Natural killer cell (primary cell): ENCODE measurements around the gene SLCO3A1. TPM values are rescaled to one million over a fixed set of nuclear protein-coding genes. Genes with fewer than 3 reads are reported as not detected.
A peak's percentile ranks its signal among the peaks of the same experiment; 100 is the strongest.

Source experiments
- ATAC-seq, 3 donors: fragments of 150-1000 bp in 2 of 3; fragments of 200-7000 bp in 1 of 3; cut with Tn5 transposase; 1 replicate in 1 of 3; 2 replicates in 2 of 3; pipeline ENCODE4 v1.10.0; 2021; ENCODE audit warnings: mild to moderate bottlenecking in 2 of 3, moderate library complexity in 2 of 3
- DNase-seq, 2 donors: peaks; one replicate each; pipeline versions ENCODE4 v3.0.0 to v3.0.0-alpha.2; 2013 to 2021; ENCODE audit warnings: mixed read lengths in 1 of 2
- H3K27ac ChIP-seq: one replicate; pipeline ENCODE4 v1.5.1; 2013; ENCODE audit warnings: mild to moderate bottlenecking, low read length
- H3K27me3 ChIP-seq: one replicate; pipeline ENCODE4 v1.6.1; 2013; ENCODE audit warnings: low read length; ENCODE audit not compliant: control insufficient read depth, insufficient read depth
- H3K36me3 ChIP-seq: one replicate; pipeline ENCODE4 v1.6.1; 2013; ENCODE audit warnings: low read length; ENCODE audit not compliant: control insufficient read depth, insufficient read depth
- H3K4me1 ChIP-seq: one replicate; pipeline ENCODE4 v1.6.1; 2013; ENCODE audit warnings: low read length; ENCODE audit not compliant: control insufficient read depth, insufficient read depth
- H3K4me3 ChIP-seq: one replicate; pipeline ENCODE4 v1.5.1; 2013; ENCODE audit warnings: low read length
- H3K9me3 ChIP-seq: one replicate; pipeline ENCODE4 v1.6.1; 2013; ENCODE audit warnings: low read length; ENCODE audit not compliant: control insufficient read depth, insufficient read depth
- H3K27ac Mint-ChIP-seq, 2 donors: one replicate each; pipeline ENCODE4 v1.8.0; 2022; ENCODE audit warnings: mild to moderate bottlenecking in 2 of 2, mixed read lengths in 2 of 2, moderate library complexity in 1 of 2
- H3K27me3 Mint-ChIP-seq, 2 donors: one replicate each; pipeline ENCODE4 v1.8.0; 2022; ENCODE audit warnings: low read depth in 2 of 2, mixed read lengths in 2 of 2
- H3K36me3 Mint-ChIP-seq: one replicate; pipeline ENCODE4 v1.8.0; 2022; ENCODE audit warnings: mixed read lengths
- H3K4me1 Mint-ChIP-seq, 2 donors: one replicate each; pipeline ENCODE4 v1.8.0; 2022; ENCODE audit warnings: mixed read lengths in 2 of 2
- H3K4me3 Mint-ChIP-seq: one replicate; pipeline ENCODE4 v1.8.0; 2022; ENCODE audit warnings: mild to moderate bottlenecking, moderate library complexity, mixed read lengths
- H3K9me3 Mint-ChIP-seq, 2 donors: one replicate each; pipeline ENCODE4 v1.8.0; 2022; ENCODE audit warnings: mixed read lengths in 2 of 2
- CTCF ChIP-seq: fragments of 200-600 bp; IDR thresholded peaks from one replicate; pipeline ENCODE4 v1.8.0; 2022; ENCODE audit warnings: antibody characterized with exemption
- WGBS: methylation state at CpG from one replicate; pipeline ENCODE4 v1.1.7; 2013; ENCODE audit warnings: missing lambda C conversion rate; ENCODE audit not compliant: insufficient coverage; 5-methylcytosine and 5-hydroxymethylcytosine counted together
- intact Hi-C: fragments of 100-400 bp; cut with micrococcal nuclease; formaldehyde crosslinking; loops from one replicate; pipeline ENCODE4 v1.14.2; 2022
- total RNA-seq, 4 donors: library from RNA; stranded (reverse); fragments of 120-200 nt in 1 of 4; gene quantifications; one replicate each; pipeline versions ENCODE4 v1.2.3 to v1.2.4, GENCODE V29; 2013 to 2022

SLCO3A1 gene
- total RNA-seq, 3 donors from 2014 or later (not counting 1 experiment from before 2014, with no cell fraction given): 48.5 to 73.5 (median 68.8) TPM

- TF ChIP-seq CTCF: no peak
- H3K4me1 ChIP-seq: no peaks in the 10 kb centered on the region
- WGBS: 70% methylated on average over 10 of the region's 10 CpGs
- H3K27ac Mint-ChIP-seq: peak overlapping the region in 1 of 2 donors; percentile 44
- H3K4me3 ChIP-seq: no peak overlapping the region
- ATAC-seq (no peak), DNase-seq (no peak)
- H3K27me3 Mint-ChIP-seq: no peaks in the 10 kb centered on the region
- H3K4me3 Mint-ChIP-seq: no peak overlapping the region
- H3K9me3 ChIP-seq: no peaks in the 10 kb centered on the region
- no peak overlapping the region for H3K27ac ChIP-seq
- H3K36me3 ChIP-seq: no peaks in the 10 kb centered on the region
- H3K4me1 Mint-ChIP-seq: peaks cover 71 to 74% of the 10 kb centered on the region in 2 donors
- H3K9me3 Mint-ChIP-seq: no peaks in the 10 kb centered on the region
- intact Hi-C loops: no loop called here
- no peaks in the 10 kb centered on the region for H3K36me3 Mint-ChIP-seq
- H3K27me3 ChIP-seq: no peaks in the 10 kb centered on the region
Observed at GRCh38 chr15:92044203-92044909, 190.8 kb downstream of the SLCO3A1 start.

DNA sequence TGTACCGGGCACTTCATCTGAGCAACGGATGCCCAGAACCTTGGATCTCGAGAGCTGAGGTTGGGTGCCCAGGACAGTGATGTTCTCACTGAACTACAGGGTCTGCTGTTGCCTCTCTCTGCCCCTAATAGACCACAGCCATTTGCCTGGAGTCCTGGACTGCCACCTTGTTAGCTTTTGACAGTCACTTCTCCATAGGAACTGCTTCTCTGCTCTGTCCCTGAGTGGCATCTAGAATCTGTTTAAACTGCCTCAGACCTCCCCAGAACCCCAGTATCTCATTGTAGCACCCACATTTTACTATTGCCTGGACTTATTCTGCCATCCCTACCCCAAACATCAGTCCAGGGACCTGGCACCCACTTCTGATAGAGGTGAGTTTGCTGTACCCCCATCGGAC, 194.4 kb downstream of the SLCO3A1 start:
- ATAC-seq (no peak), DNase-seq (no peak)
- Mint-ChIP-seq H3K27ac (peak overlapping the region in 1 of 2 donors; percentile 15), H3K4me3 (no peak overlapping the region), H3K27me3 (no peaks in the 10 kb centered on the region), H3K4me1 (peaks cover 60 to 65% of the 10 kb centered on the region in 2 donors), H3K36me3 (no peaks in the 10 kb centered on the region), H3K9me3 (no peaks in the 10 kb centered on the region)
- WGBS: 96% methylated on average over 4 of the region's 4 CpGs
- Histone ChIP-seq H3K27ac (no peak overlapping the region), H3K9me3 (no peaks in the 10 kb centered on the region), H3K4me3 (no peak overlapping the region), H3K36me3 (no peaks in the 10 kb centered on the region), H3K4me1 (no peaks in the 10 kb centered on the region), H3K27me3 (no peaks in the 10 kb centered on the region)
- intact Hi-C loops: no loop called here
- no peak for TF ChIP-seq CTCF

GRCh38 chr15:92048739-92049138, 195.2 kb downstream of the SLCO3A1 start:
- intact Hi-C loops: no loop called here
- peaks cover 57% of the 10 kb centered on the region in 2 donors for H3K4me1 Mint-ChIP-seq
- no peaks in the 10 kb centered on the region for H3K27me3 Mint-ChIP-seq
- ATAC-seq (no peak), DNase-seq (no peak)
- no peak overlapping the region for H3K4me3 Mint-ChIP-seq
- peak overlapping the region in 1 of 2 donors; percentile 2 for H3K27ac Mint-ChIP-seq
- no peak for TF ChIP-seq CTCF
- Histone ChIP-seq H3K36me3 (no peaks in the 10 kb centered on the region), H3K4me3 (no peak overlapping the region), H3K4me1 (no peaks in the 10 kb centered on the region), H3K27ac (no peak overlapping the region), H3K27me3 (no peaks in the 10 kb centered on the region), H3K9me3 (no peaks in the 10 kb centered on the region)
- 92% methylated on average over 7 of the region's 7 CpGs for WGBS
- no peaks in the 10 kb centered on the region for H3K9me3 Mint-ChIP-seq
- H3K36me3 Mint-ChIP-seq: no peaks in the 10 kb centered on the region
